Right atrium auricular region (tissue), 2 donors: ENCODE data around the gene GAK. TPM values are rescaled to one million over a fixed set of nuclear protein-coding genes. Genes with fewer than 3 reads are reported as not detected.

Experiments
- DNase-seq: peaks from one replicate; pipeline ENCODE4 v3.0.0-alpha.2; 2019; ENCODE audit warnings: low spot score
- H3K27ac ChIP-seq, 2 donors: fragments of 200-600 bp; sonication (generic); 1 replicate in 1 of 2; 2 replicates in 1 of 2; pipeline ENCODE4 v1.5.1; 2016 to 2019
- H3K27me3 ChIP-seq, 2 donors: fragments of 200-600 bp; sonication (generic); one replicate each; pipeline versions ENCODE4 v1.5.1 to v1.6.0; 2017 to 2019
- H3K36me3 ChIP-seq: fragments of 200-600 bp; sonication (generic); one replicate; pipeline ENCODE4 v1.5.1; 2016
- H3K4me1 ChIP-seq, 2 donors: fragments of 200-600 bp; sonication (generic); one replicate each; pipeline versions ENCODE4 v1.5.1 to v1.6.0; 2017 to 2019
- H3K4me3 ChIP-seq, 2 donors: fragments of 200-600 bp; sonication (generic); 1 replicate in 1 of 2; 2 replicates in 1 of 2; pipeline ENCODE4 v1.5.1; 2017 to 2019; ENCODE audit warnings: mild to moderate bottlenecking in 1 of 2, moderate library complexity in 1 of 2
- H3K9me3 ChIP-seq, 2 donors: fragments of 200-600 bp; sonication (generic); one replicate each; pipeline ENCODE4 v1.5.1; 2019
- total RNA-seq, 2 donors: library from RNA; depleted of rRNA; stranded (reverse); fragments of >200 nt; gene quantifications; one replicate each; pipeline ENCODE4 v1.1.0, GENCODE V29; 2016
- TF ChIP-seq, protein P1 (sequence below), 2 donors: fragments of 200-600 bp; sonication (generic); IDR thresholded peaks; one replicate each; pipeline ENCODE4 v1.5.1; 2019; ENCODE audit warnings: antibody characterized with exemption in 2 of 2

Gene GAK
- total RNA-seq, 2 donors from 2014 or later = 27.8 to 52.2 TPM

DNA sequence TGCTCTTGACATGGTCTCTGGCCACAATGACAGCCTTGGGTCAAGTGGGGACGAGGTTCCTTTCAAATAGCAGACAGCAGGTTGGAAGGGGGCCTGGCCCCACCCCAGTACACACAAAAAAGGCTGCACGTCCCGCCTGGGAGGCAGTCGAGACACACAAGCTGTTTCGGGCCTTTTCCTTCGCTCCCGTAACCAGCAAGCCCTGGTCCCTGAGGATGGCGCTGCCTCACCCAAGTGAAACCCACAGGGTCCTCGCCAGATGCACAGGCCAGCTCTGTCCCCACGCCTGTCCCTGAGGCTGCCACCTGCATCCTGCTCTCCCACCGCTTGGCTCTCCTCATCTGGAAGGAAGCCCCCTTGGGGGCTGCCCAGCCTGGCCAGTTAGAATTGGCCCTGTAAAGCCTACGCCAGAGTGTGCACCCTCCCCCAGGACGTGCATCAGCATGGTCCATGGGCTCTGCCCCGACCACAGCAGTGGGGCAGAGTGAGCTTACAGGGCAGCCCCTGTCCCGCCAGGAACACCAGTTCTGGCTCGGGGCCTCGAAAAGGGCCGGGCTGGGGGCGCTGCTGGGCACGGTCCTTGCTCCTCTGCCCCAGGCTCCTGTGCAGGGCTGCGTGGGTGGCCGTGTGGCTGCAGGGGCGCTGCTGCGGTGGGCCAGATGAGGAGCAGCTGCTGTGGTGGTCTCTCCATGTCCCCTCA, 108.2 kb downstream of the GAK start:
- Histone ChIP-seq H3K9me3 (no peaks in the 10 kb centered on the region), H3K27ac (no peak overlapping the region), H3K36me3 (no peaks in the 10 kb centered on the region), H3K27me3 (peaks cover 12 to 20% of the 10 kb centered on the region in 2 donors), H3K4me3 (no peak overlapping the region), H3K4me1 (peaks cover 0 to 22% of the 10 kb centered on the region in 2 donors)
- no peak for DNase-seq
- TF ChIP-seq, protein P1, sequence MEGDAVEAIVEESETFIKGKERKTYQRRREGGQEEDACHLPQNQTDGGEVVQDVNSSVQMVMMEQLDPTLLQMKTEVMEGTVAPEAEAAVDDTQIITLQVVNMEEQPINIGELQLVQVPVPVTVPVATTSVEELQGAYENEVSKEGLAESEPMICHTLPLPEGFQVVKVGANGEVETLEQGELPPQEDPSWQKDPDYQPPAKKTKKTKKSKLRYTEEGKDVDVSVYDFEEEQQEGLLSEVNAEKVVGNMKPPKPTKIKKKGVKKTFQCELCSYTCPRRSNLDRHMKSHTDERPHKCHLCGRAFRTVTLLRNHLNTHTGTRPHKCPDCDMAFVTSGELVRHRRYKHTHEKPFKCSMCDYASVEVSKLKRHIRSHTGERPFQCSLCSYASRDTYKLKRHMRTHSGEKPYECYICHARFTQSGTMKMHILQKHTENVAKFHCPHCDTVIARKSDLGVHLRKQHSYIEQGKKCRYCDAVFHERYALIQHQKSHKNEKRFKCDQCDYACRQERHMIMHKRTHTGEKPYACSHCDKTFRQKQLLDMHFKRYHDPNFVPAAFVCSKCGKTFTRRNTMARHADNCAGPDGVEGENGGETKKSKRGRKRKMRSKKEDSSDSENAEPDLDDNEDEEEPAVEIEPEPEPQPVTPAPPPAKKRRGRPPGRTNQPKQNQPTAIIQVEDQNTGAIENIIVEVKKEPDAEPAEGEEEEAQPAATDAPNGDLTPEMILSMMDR (IDR thresholded peaks at IDR 0.05) = no peak

DNA sequence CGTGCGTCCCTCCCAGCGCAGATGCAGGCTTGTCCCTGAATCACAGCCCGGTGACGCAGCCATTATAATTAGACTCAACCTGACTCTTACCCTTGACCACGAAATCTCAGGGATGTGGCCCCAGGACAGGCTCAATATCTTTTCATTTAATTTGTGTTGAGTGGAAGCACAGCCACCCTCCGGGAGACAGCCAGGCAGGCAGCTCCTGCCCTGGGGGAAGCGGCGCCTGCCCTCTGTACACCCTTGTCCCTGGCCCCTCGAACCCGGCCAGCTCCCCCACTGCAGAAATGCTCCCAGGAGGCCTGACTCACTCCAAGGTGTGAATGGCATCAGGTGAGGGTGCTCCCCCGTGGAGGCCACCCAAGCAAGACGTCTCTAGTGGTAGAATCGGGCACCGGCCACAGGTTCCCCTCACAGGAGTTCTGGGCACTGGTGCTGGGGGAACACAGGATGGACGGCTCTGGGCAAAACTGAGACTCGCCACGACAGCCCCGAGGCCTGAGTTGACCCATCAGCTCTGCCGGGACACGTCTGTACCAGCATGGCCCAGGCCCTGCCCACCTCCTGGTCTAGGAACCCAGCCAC, 108.8 kb downstream of the GAK start:
- no peaks in the 10 kb centered on the region for H3K36me3 ChIP-seq
- TF ChIP-seq, protein P1 (IDR thresholded peaks at IDR 0.05) = no peak
- H3K27me3 ChIP-seq = peaks cover 12 to 20% of the 10 kb centered on the region in 2 donors
- H3K4me1 ChIP-seq = peaks cover 0 to 22% of the 10 kb centered on the region in 2 donors
- H3K9me3 ChIP-seq = no peaks in the 10 kb centered on the region
- no peak overlapping the region for H3K4me3 ChIP-seq
- H3K27ac ChIP-seq = no peak overlapping the region
- no peak for DNase-seq

DNA sequence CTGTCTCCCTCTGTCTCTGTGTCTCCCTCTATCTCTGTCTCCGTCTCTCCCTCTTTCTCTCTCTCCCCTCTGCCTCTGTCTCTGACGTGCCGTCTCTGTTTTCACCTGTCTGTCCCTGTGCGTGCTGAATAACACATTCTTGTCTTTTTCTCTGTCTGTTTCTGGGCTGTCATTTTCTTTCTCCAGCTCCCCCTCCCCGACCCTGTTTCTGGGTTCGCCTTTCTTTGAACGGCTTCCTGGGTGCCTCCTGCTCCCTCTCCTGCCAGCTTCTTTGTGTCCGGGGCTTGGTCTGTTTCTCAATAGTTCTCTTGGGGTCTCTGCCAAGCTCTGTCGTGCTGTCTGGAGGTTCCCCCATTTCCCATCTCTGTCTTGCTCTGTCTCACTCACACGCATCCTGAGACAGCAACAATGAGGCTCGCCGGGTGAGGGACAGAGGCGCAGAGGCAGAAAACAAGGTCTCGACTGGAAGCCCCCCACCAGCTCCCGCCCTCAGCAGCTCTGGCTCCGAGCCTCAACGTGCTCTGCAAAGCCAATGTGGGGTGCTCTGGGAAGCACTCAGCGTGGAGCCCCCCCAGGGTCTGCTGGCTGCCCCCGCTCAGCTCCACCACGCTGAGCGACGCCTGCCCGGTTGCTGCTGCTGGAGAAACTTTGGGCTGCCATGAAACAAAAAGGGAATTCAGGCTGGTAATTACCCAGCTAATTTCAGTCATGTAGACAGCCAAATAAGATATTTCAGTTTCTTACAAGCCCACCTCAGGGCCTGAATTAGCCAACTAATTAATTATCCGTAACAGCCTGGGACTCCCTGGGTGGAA, 109.5 kb downstream of the GAK start:
- no peaks in the 10 kb centered on the region for H3K9me3 ChIP-seq
- peaks cover 0 to 22% of the 10 kb centered on the region in 2 donors for H3K4me1 ChIP-seq
- no peak for DNase-seq
- H3K4me3 ChIP-seq = no peak overlapping the region
- H3K27me3 ChIP-seq = peaks cover 12 to 20% of the 10 kb centered on the region in 2 donors
- H3K36me3 ChIP-seq = no peaks in the 10 kb centered on the region
- TF ChIP-seq, protein P1 (IDR thresholded peaks at IDR 0.05) = no peak
- H3K27ac ChIP-seq = no peak overlapping the region

DNA sequence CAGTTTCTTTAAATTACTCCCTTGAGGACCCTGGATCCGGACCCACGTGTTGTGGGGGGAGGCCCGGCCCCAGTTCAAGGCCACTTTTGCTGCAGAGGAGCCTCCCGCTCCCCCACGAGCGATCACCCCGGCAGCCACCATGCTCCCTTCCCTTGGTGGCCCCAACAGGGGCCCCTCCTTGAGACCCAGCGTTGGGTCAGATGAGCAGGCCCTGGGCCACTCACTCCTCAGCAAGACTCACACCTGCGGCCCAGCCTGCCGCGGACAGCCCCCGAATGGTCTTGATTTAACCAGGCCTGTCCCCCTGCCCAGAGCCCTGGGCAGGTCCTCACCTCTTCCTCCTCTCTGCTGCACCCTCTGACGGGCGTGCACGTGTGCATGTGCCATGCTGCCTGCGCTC, 110.5 kb downstream of the GAK start:
- peaks cover 5 to 13% of the 10 kb centered on the region in 2 donors for H3K27me3 ChIP-seq
- H3K9me3 ChIP-seq = no peaks in the 10 kb centered on the region
- H3K4me1 ChIP-seq = peaks cover 0 to 16% of the 10 kb centered on the region in 2 donors
- DNase-seq = no peak
- H3K4me3 ChIP-seq = no peak overlapping the region
- no peak overlapping the region for H3K27ac ChIP-seq
- H3K36me3 ChIP-seq = no peaks in the 10 kb centered on the region
- TF ChIP-seq, protein P1 (IDR thresholded peaks at IDR 0.05) = no peak

DNA sequence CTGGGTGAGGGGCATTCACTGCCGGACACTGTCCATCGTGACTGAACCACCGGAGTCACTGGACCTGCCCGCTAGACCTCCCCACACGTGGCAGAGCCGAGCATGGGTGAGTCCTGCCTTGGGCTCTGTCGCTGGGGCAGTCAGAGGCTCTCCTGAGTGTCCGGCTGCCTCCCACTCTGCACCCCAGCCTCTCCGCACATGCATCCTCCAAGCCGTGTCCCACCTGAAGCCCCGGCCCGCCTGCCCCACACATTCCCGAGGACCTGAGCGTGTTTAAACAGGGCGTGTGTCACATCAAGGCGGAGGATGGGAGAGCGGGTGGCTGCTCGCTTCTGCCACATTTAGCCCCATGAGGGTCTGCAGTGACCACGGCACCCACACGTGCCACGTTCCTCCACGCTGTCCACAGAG, 110.9 kb downstream of the GAK start:
- Histone ChIP-seq H3K9me3 (no peaks in the 10 kb centered on the region), H3K27ac (no peak overlapping the region), H3K27me3 (peaks cover 5 to 10% of the 10 kb centered on the region in 2 donors), H3K4me3 (no peak overlapping the region), H3K4me1 (peaks cover 0 to 13% of the 10 kb centered on the region in 2 donors), H3K36me3 (no peaks in the 10 kb centered on the region)
- TF ChIP-seq, protein P1 (IDR thresholded peaks at IDR 0.05) = no peak
- no peak for DNase-seq
